Cortex of kidney (tissue), 1 donor: ENCODE results near the gene LRRC63.
"Not testable (repeated sequence)": the region's sequence is repeated elsewhere in the genome, so short reads cannot be mapped to it uniquely, and the experiment has no call there.

Experiments
- DNase-seq: peaks from one replicate; lab custom pipeline; 2025; lab: John Stamatoyannopoulos, UW

LRRC63 gene

GRCh38 chr13:46181840-46182490 is 29.8 kb upstream of the LRRC63 start, which contains the start of gene LCP1:
LCP1 (minus strand) TSS chr13:46182177; CDS start chr13:46159662, 22,515 bp downstream.
- no peak for DNase-seq

- DNase-seq, result no peak
Measured at GRCh38 chr13:46182491-46182877, 29.2 kb upstream of the LRRC63 start.

GRCh38 chr13:46183018-46183946 is 28.4 kb upstream of the LRRC63 start:
- no peak for DNase-seq

- no peak for DNase-seq
Measured at GRCh38 chr13:46184277-46184699, 27.4 kb upstream of the LRRC63 start.

- no peak for DNase-seq
Measured at GRCh38 chr13:46185634-46186033, 26.1 kb upstream of the LRRC63 start.

- no peak for DNase-seq
Measured at GRCh38 chr13:46192412-46192811, 19.3 kb upstream of the LRRC63 start.

- no peak for DNase-seq
Measured at GRCh38 chr13:46195016-46195415, 16.7 kb upstream of the LRRC63 start.

- no peak for DNase-seq
Measured at GRCh38 chr13:46197299-46198048, 14.3 kb upstream of the LRRC63 start.

GRCh38 chr13:46198696-46199193 is 13.0 kb upstream of the LRRC63 start:
- DNase-seq, result no peak

- no peak for DNase-seq
Measured at GRCh38 chr13:46202188-46202795, 9.4 kb upstream of the LRRC63 start.

- no peak for DNase-seq
Measured at GRCh38 chr13:46202966-46203365, 8.8 kb upstream of the LRRC63 start.

GRCh38 chr13:46206143-46206542 is 5.6 kb upstream of the LRRC63 start:
- DNase-seq, result no peak

GRCh38 chr13:46207828-46208227 is 3.9 kb upstream of the LRRC63 start:
- no peak for DNase-seq

- no peak for DNase-seq
Measured at GRCh38 chr13:46210362-46211083, 1.2 kb upstream of the LRRC63 start.

GRCh38 chr13:46211116-46211482 is 629 bp upstream of the LRRC63 start:
- DNase-seq, result no peak

- no peak for DNase-seq
Measured at GRCh38 chr13:46213242-46213641, 1.5 kb downstream of the LRRC63 start.

GRCh38 chr13:46214741-46215140 is 3.0 kb downstream of the LRRC63 start:
- DNase-seq, result not testable (repeated sequence)

- not testable (repeated sequence) for DNase-seq
Measured at GRCh38 chr13:46220234-46220633, 8.5 kb downstream of the LRRC63 start.

GRCh38 chr13:46229251-46229650 is 17.5 kb downstream of the LRRC63 start:
- DNase-seq, result no peak

GRCh38 chr13:46232281-46232680 is 20.6 kb downstream of the LRRC63 start:
- DNase-seq, result no peak

- no peak for DNase-seq
Measured at GRCh38 chr13:46235286-46235685, 23.6 kb downstream of the LRRC63 start.
